H9 (cell line): ENCODE results near the gene TSPAN31. TPM values are rescaled to one million over a fixed set of nuclear protein-coding genes. Genes with fewer than 3 reads are reported as not detected.

Experiments used
- DNase-seq: peaks from one replicate; pipeline ENCODE4 v3.0.0-alpha.2; 2017
- H2AFZ ChIP-seq: one replicate; pipeline ENCODE4 v1.6.1; 2013; ENCODE audit warnings: mild to moderate bottlenecking, low read length, control low read depth, moderate library complexity
- H2AK5ac ChIP-seq: 2 replicates; pipeline ENCODE4 v1.6.1; 2013; ENCODE audit warnings: low read length, control low read depth, mixed read lengths; ENCODE audit not compliant: insufficient read length
- H2BK120ac ChIP-seq: one replicate; pipeline ENCODE4 v1.6.1; 2013; ENCODE audit warnings: low read depth, mild to moderate bottlenecking, low read length, control low read depth, inconsistent platforms; ENCODE audit not compliant: poor library complexity, severe bottlenecking
- H2BK12ac ChIP-seq: 2 replicates; pipeline ENCODE4 v1.6.1; 2013; ENCODE audit warnings: low read length, control low read depth, mixed read lengths, low read depth; ENCODE audit not compliant: insufficient read length
- H2BK15ac ChIP-seq: 2 replicates; pipeline ENCODE4 v1.6.1; 2013; ENCODE audit warnings: low read depth, low read length, control low read depth
- H2BK20ac ChIP-seq: one replicate; pipeline ENCODE4 v1.6.1; 2013; ENCODE audit warnings: low read depth, mild to moderate bottlenecking, low read length, control low read depth, inconsistent platforms; ENCODE audit not compliant: poor library complexity, severe bottlenecking
- H2BK5ac ChIP-seq: 2 replicates; pipeline ENCODE4 v1.6.1; 2013; ENCODE audit warnings: low read length, control low read depth, mixed read lengths; ENCODE audit not compliant: insufficient read length
- H3K14ac ChIP-seq: 2 replicates; pipeline ENCODE4 v1.6.1; 2013; ENCODE audit warnings: low read length, control low read depth; ENCODE audit not compliant: insufficient read depth
- H3K18ac ChIP-seq: 2 replicates; pipeline ENCODE4 v1.6.1; 2013; ENCODE audit warnings: low read depth, mild to moderate bottlenecking, mixed read lengths, low read length, control low read depth; ENCODE audit not compliant: insufficient read length
- H3K23ac ChIP-seq: 2 replicates; pipeline ENCODE4 v1.6.1; 2013; ENCODE audit warnings: low read length, control low read depth, mixed read lengths, low read depth; ENCODE audit not compliant: insufficient read length
- H3K23me2 ChIP-seq: 2 replicates; pipeline ENCODE4 v1.6.1; 2013; ENCODE audit warnings: low read depth, mild to moderate bottlenecking, mixed read lengths, low read length, control low read depth; ENCODE audit not compliant: insufficient read length, poor library complexity, severe bottlenecking
- H3K27ac ChIP-seq: 2 replicates; pipeline ENCODE4 v1.5.1; 2013; ENCODE audit warnings: low read length, control low read depth, mixed read lengths, low read depth; ENCODE audit not compliant: insufficient read length
- H3K27me3 ChIP-seq: 2 replicates; pipeline ENCODE4 v1.6.1; 2013; ENCODE audit warnings: low read length, control low read depth, inconsistent platforms; ENCODE audit not compliant: insufficient read depth
- H3K4ac ChIP-seq: 2 replicates; pipeline ENCODE4 v1.6.1; 2013; ENCODE audit warnings: low read depth, mild to moderate bottlenecking, control low read depth, inconsistent platforms, low read length, moderate library complexity
- H3K4me1 ChIP-seq: 2 replicates; pipeline ENCODE4 v1.6.1; 2013; ENCODE audit warnings: low read length, control low read depth, inconsistent platforms; ENCODE audit not compliant: insufficient read depth
- H3K4me2 ChIP-seq: 2 replicates; pipeline ENCODE4 v1.6.1; 2013; ENCODE audit warnings: low read length, control low read depth, mixed read lengths; ENCODE audit not compliant: insufficient read length, insufficient read depth
- H3K56ac ChIP-seq: 2 replicates; pipeline ENCODE4 v1.6.1; 2013; ENCODE audit warnings: low read depth, mild to moderate bottlenecking, mixed read lengths, low read length, control low read depth; ENCODE audit not compliant: insufficient read length
- H3K79me1 ChIP-seq: 2 replicates; pipeline ENCODE4 v1.6.1; 2013; ENCODE audit warnings: low read depth, mild to moderate bottlenecking, moderate library complexity, low read length, control low read depth, inconsistent platforms; ENCODE audit not compliant: insufficient read depth, poor library complexity, severe bottlenecking
- H3K79me2 ChIP-seq: 2 replicates; pipeline ENCODE4 v1.6.1; 2013; ENCODE audit warnings: low read length, control low read depth, inconsistent platforms; ENCODE audit not compliant: insufficient read depth
- H3K9ac ChIP-seq: 2 replicates; pipeline ENCODE4 v1.6.1; 2013; ENCODE audit warnings: low read length, control low read depth, mixed read lengths; ENCODE audit not compliant: insufficient read length; ENCODE audit errors: extremely low read depth
- H3K9me3 ChIP-seq: one replicate; pipeline ENCODE4 v1.6.1; 2013; ENCODE audit warnings: low read depth, low read length, inconsistent platforms; ENCODE audit not compliant: control insufficient read depth
- H3T11ph ChIP-seq: one replicate; pipeline ENCODE4 v1.6.1; 2013; ENCODE audit warnings: mild to moderate bottlenecking, low read length, control low read depth, inconsistent platforms
- H4K20me1 ChIP-seq: one replicate; pipeline ENCODE4 v1.6.1; 2013; ENCODE audit not compliant: control insufficient read depth, insufficient read length, insufficient read depth
- H4K5ac ChIP-seq: 2 replicates; pipeline ENCODE4 v1.6.1; 2013; ENCODE audit warnings: low read depth, mild to moderate bottlenecking, mixed read lengths, low read length, control low read depth; ENCODE audit not compliant: insufficient read length
- H4K8ac ChIP-seq: replicated peaks from 2 replicates; pipeline ENCODE4 v1.6.1; 2013; ENCODE audit warnings: low read length, control low read depth, mixed read lengths, low read depth; ENCODE audit not compliant: insufficient read length
- H4K91ac ChIP-seq: 2 replicates; pipeline ENCODE4 v1.6.1; 2013; ENCODE audit warnings: low read depth, mild to moderate bottlenecking, moderate library complexity, mixed read lengths, low read length, control low read depth; ENCODE audit not compliant: insufficient read length
- H3K27ac Mint-ChIP-seq, 3 experiments: 2 replicates in 2 of 3; 3 replicates in 1 of 3; pipeline ENCODE4 v1.8.0; 2020 to 2021; ENCODE audit warnings: mixed read lengths in 3 of 3, mild to moderate bottlenecking in 1 of 3, moderate library complexity in 1 of 3
- H3K27me3 Mint-ChIP-seq: 2 replicates; pipeline ENCODE4 v1.8.0; 2021; ENCODE audit warnings: low read depth, mild to moderate bottlenecking, moderate library complexity, mixed read lengths
- H3K36me3 Mint-ChIP-seq, 3 experiments: 2 replicates in 2 of 3; 3 replicates in 1 of 3; pipeline ENCODE4 v1.8.0; 2020 to 2021; ENCODE audit warnings: low read depth in 3 of 3, mixed read lengths in 3 of 3; ENCODE audit not compliant: insufficient read depth in 1 of 3
- H3K4me1 Mint-ChIP-seq, 2 experiments: 2 replicates each; pipeline ENCODE4 v1.8.0; 2020; ENCODE audit warnings: mixed read lengths in 2 of 2
- H3K4me3 Mint-ChIP-seq, 2 experiments: 2 replicates in 1 of 2; 3 replicates in 1 of 2; pipeline ENCODE4 v1.8.0; 2020 to 2021; ENCODE audit warnings: mild to moderate bottlenecking in 2 of 2, mixed read lengths in 2 of 2, moderate library complexity in 1 of 2
- H3K9me3 Mint-ChIP-seq, 2 experiments: 2 replicates in 1 of 2; 3 replicates in 1 of 2; pipeline ENCODE4 v1.8.0; 2020; ENCODE audit warnings: mild to moderate bottlenecking in 2 of 2, mixed read lengths in 2 of 2, moderate library complexity in 1 of 2
- WGBS: extraction: QIAGEN DNeasy Blood & Tissue Kit; methylation state at CpG from one replicate; pipeline ENCODE4 v1.1.7; 2013; ENCODE audit warnings: missing lambda C conversion rate, low lambda C conversion rate, mixed read lengths; ENCODE audit not compliant: insufficient read length; ENCODE audit errors: extremely low coverage; 5-methylcytosine and 5-hydroxymethylcytosine counted together
- total RNA-seq: library from RNA; stranded (reverse); gene quantifications from 2 replicates; pipeline ENCODE4 v1.2.1, GENCODE V29; 2021
- TF ChIP-seq, protein P1 (sequence below): fragments of 200-600 bp; sonication (generic); conservative IDR thresholded peaks from 3 replicates; pipeline ENCODE4 v1.8.0; 2021; ENCODE audit warnings: antibody characterized with exemption, mild to moderate bottlenecking

Gene TSPAN31
- total RNA-seq, 1 experiment from 2014 or later: 20.0 TPM

- Histone ChIP-seq H3K23ac (no peak overlapping the region), H4K5ac (no peak overlapping the region), H2AFZ (no peak overlapping the region), H2BK20ac (no peak overlapping the region), H2BK120ac (no peak overlapping the region), H3K4me1 (peaks cover 2% of the 10 kb centered on the region; the same call in 1 of the 2 replicates), H3K79me2 (no peaks in the 10 kb centered on the region), H3T11ph (no peak overlapping the region), H3K27ac (no peak overlapping the region), H2BK5ac (no peak overlapping the region), H3K9me3 (no peaks in the 10 kb centered on the region), H3K27me3 (peaks cover 10% of the 10 kb centered on the region), H3K14ac (no peak overlapping the region), H3K79me1 (no peaks in the 10 kb centered on the region), H2BK12ac (no peak overlapping the region), H4K91ac (no peak overlapping the region), H3K56ac (no peak overlapping the region), H3K18ac (peak overlapping the region; percentile 8), H4K8ac (no peak overlapping the region), H4K20me1 (no peaks in the 10 kb centered on the region), H3K4me2 (peak overlapping the region; percentile 70), H2BK15ac (no peak overlapping the region), H3K23me2 (peaks cover 4% of the 10 kb centered on the region), H3K9ac (peak overlapping the region; percentile 39), H2AK5ac (no peak overlapping the region), H3K4ac (no peak overlapping the region)
- Mint-ChIP-seq H3K27me3 (peaks cover 29% of the 10 kb centered on the region), H3K9me3 (no peaks in the 10 kb centered on the region), H3K4me3 (peak overlapping the region; percentile 86 to 92), H3K4me1 (peaks cover 8 to 13% of the 10 kb centered on the region in 2 experiments; a peak in 3 of 4 replicates), H3K36me3 (peaks cover 20 to 48% (median 45%) of the 10 kb centered on the region in 3 experiments; a peak in 6 of 7 replicates), H3K27ac (peak overlapping the region; percentile 97 to 99 (median 99))
- no peak for DNase-seq
- TF ChIP-seq, protein P1, sequence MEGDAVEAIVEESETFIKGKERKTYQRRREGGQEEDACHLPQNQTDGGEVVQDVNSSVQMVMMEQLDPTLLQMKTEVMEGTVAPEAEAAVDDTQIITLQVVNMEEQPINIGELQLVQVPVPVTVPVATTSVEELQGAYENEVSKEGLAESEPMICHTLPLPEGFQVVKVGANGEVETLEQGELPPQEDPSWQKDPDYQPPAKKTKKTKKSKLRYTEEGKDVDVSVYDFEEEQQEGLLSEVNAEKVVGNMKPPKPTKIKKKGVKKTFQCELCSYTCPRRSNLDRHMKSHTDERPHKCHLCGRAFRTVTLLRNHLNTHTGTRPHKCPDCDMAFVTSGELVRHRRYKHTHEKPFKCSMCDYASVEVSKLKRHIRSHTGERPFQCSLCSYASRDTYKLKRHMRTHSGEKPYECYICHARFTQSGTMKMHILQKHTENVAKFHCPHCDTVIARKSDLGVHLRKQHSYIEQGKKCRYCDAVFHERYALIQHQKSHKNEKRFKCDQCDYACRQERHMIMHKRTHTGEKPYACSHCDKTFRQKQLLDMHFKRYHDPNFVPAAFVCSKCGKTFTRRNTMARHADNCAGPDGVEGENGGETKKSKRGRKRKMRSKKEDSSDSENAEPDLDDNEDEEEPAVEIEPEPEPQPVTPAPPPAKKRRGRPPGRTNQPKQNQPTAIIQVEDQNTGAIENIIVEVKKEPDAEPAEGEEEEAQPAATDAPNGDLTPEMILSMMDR: no peak
- WGBS: no CpG with 5 or more reads among the region's 8 CpGs
Observed at GRCh38 chr12:57745485-57745881, 644 bp downstream of the TSPAN31 start.
